Fibroblast of lung (primary cell): ENCODE measurements around the gene WRAP73.

ENCODE experiments used
- CTCF ChIP-seq, 2 donors: IDR thresholded peaks in 1 of 2; conservative IDR thresholded peaks in 1 of 2; 1 replicate in 1 of 2; 2 replicates in 1 of 2; pipeline ENCODE4 v1.5.1; 2011 to 2012; ENCODE audit warnings: low read length in 2 of 2, control low read depth in 1 of 2, inconsistent platforms in 1 of 2, low read depth in 1 of 2, mild to moderate bottlenecking in 1 of 2
- EZH2 ChIP-seq: IDR thresholded peaks from 2 replicates; pipeline ENCODE4 v1.5.1; 2012; ENCODE audit warnings: low read length, control low read depth, mild to moderate bottlenecking; ENCODE audit errors: missing control alignments

DNA sequence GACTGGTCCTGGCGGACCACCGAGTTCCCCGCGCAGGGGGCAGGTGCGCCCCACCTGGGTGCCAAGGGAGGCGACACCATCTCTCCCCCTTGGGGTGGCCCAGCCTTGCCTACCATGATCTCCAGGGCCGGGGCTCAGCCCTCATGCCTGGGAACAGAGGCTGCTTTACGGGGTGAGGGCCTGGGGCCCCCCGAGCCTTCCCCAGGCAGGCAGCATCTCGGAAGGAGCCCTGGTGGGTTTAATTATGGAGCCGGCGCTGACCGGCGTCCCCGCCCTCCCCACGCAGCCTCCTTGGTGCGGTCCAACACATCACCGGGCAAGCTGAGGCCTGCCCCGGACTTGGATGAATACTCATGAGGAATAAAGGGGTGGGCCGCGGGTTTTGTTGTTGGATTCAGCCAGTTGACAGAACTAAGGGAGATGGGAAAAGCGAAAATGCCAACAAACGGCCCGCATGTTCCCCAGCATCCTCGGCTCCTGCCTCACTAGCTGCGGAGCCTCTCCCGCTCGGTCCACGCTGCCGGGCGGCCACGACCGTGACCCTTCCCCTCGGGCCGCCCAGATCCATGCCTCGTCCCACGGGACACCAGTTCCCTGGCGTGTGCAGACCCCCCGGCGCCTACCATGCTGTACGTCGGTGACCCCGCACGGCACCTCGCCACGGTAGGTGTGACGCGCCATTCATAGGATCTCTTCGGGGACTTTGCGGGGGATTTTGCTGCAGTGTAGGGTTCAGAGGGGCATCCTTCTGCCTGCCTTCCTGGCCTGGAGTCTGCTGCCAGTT, 40.6 kb upstream of the WRAP73 start:
- no peak for TF ChIP-seq CTCF (conservative IDR thresholded peaks at IDR 0.05 in 1 of 2, IDR thresholded peaks at IDR 0.05 in 1 of 2; ENCODE audit: low read depth in 1 of 2, low read length in 2 of 2)
- TF ChIP-seq EZH2, result no peak
